Endothelial cell (in vitro differentiated cells): ENCODE data around the gene MORC3. TPM values are rescaled to one million over a fixed set of nuclear protein-coding genes. Genes with fewer than 3 reads are reported as not detected.

ENCODE experiments used
- DNase-seq: peaks from one replicate; pipeline ENCODE4 v3.0.0; 2021; ENCODE audit warnings: low spot score
- H3K27ac Mint-ChIP-seq: one replicate; pipeline ENCODE4 v1.8.0; 2021; ENCODE audit warnings: mixed read lengths, inconsistent platforms; ENCODE audit not compliant: unreplicated experiment
- H3K27me3 Mint-ChIP-seq: one replicate; pipeline ENCODE4 v1.8.0; 2021; ENCODE audit warnings: mild to moderate bottlenecking, moderate library complexity, mixed read lengths, inconsistent platforms; ENCODE audit not compliant: unreplicated experiment
- H3K36me3 Mint-ChIP-seq: one replicate; pipeline ENCODE4 v1.8.0; 2021; ENCODE audit warnings: mild to moderate bottlenecking, low read depth, mixed read lengths, inconsistent platforms; ENCODE audit not compliant: unreplicated experiment
- H3K4me1 Mint-ChIP-seq: one replicate; pipeline ENCODE4 v1.8.0; 2021; ENCODE audit warnings: mild to moderate bottlenecking, mixed read lengths, inconsistent platforms; ENCODE audit not compliant: unreplicated experiment
- H3K4me3 Mint-ChIP-seq: one replicate; pipeline ENCODE4 v1.8.0; 2021; ENCODE audit warnings: mild to moderate bottlenecking, mixed read lengths, inconsistent platforms; ENCODE audit not compliant: unreplicated experiment
- H3K9me3 Mint-ChIP-seq: one replicate; pipeline ENCODE4 v1.8.0; 2021; ENCODE audit warnings: mixed read lengths, inconsistent platforms; ENCODE audit not compliant: unreplicated experiment
- total RNA-seq: library from RNA; stranded (reverse); fragmentation: NEBNext Ultra II Directional; extraction: Animal tissue kit (Norgen Biotek cat#: 25700); gene quantifications from one replicate; pipeline ENCODE4 v1.2.1, GENCODE V29; 2021; ENCODE audit not compliant: unreplicated experiment
- TF ChIP-seq, protein P1 (sequence below): fragments of 200-600 bp; sonication (generic); IDR thresholded peaks from one replicate; pipeline ENCODE4 v1.5.0; 2021; ENCODE audit warnings: antibody characterized with exemption; ENCODE audit not compliant: unreplicated experiment

MORC3 gene
- total RNA-seq, 1 donor from 2014 or later = 43.0 TPM

DNA sequence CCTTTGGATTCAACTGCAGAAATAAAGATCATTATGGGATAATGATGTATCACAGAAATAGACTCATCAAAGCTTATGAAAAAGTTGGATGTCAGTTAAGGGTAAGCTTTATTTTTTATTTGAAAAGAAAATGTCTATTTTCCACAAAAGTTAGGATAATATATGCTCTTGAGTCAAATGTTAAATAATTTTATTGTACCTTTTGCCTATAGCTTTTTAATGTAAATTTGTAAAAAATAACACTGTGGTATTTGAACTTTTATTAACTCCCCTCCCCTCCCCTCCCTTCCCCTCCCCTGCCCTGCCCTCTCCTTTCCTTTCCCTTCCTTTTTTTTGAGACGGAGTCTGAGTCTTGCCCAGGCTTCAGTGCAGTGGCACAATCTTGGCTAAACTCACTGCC is 24.9 kb downstream of the MORC3 start:
- no peaks in the 10 kb centered on the region for H3K9me3 Mint-ChIP-seq
- no peaks in the 10 kb centered on the region for H3K4me1 Mint-ChIP-seq
- no peak overlapping the region for H3K4me3 Mint-ChIP-seq
- peaks cover 19% of the 10 kb centered on the region for H3K36me3 Mint-ChIP-seq
- no peak overlapping the region for H3K27ac Mint-ChIP-seq
- TF ChIP-seq, protein P1, sequence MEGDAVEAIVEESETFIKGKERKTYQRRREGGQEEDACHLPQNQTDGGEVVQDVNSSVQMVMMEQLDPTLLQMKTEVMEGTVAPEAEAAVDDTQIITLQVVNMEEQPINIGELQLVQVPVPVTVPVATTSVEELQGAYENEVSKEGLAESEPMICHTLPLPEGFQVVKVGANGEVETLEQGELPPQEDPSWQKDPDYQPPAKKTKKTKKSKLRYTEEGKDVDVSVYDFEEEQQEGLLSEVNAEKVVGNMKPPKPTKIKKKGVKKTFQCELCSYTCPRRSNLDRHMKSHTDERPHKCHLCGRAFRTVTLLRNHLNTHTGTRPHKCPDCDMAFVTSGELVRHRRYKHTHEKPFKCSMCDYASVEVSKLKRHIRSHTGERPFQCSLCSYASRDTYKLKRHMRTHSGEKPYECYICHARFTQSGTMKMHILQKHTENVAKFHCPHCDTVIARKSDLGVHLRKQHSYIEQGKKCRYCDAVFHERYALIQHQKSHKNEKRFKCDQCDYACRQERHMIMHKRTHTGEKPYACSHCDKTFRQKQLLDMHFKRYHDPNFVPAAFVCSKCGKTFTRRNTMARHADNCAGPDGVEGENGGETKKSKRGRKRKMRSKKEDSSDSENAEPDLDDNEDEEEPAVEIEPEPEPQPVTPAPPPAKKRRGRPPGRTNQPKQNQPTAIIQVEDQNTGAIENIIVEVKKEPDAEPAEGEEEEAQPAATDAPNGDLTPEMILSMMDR = no peak
- no peaks in the 10 kb centered on the region for H3K27me3 Mint-ChIP-seq
- DNase-seq = no peak

DNA sequence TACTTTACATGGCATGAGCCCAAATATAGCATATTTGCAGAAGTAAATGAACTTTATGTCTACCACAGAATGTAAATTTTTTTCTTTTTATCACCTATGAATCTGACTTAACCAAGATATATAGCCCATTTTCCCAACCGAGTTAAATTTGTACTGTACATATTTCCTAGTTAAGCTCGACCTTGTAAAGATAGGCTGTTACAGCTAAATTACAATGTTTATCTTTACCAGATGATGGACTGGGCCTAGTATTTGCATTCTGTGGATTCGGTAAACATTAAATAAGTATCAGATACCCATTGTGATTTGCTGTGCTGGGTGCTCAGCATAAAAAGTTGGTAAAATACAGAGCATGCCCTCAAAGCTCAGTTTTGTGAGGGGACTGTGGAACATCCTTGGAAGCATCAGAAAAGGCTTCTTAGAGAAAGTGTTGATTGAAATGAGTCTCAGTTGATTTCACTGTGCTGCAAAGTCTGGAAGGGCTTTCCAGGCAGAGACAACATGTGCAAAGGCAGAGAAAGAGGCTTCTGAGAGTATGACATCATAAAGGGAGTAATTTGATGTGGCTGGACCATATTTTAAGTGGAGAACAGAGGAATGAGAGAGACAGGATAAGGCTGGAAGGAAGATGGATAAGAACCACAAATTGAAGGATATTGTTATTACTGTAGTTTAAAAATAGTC is 27.4 kb downstream of the MORC3 start:
- Mint-ChIP-seq H3K9me3 (no peaks in the 10 kb centered on the region), H3K27ac (no peak overlapping the region), H3K4me3 (no peak overlapping the region), H3K27me3 (no peaks in the 10 kb centered on the region), H3K4me1 (no peaks in the 10 kb centered on the region), H3K36me3 (peaks cover 30% of the 10 kb centered on the region)
- TF ChIP-seq, protein P1 = no peak
- no peak for DNase-seq

- Mint-ChIP-seq H3K27me3 (no peaks in the 10 kb centered on the region), H3K9me3 (no peaks in the 10 kb centered on the region), H3K4me3 (no peak overlapping the region), H3K27ac (no peak overlapping the region), H3K36me3 (peaks cover 33% of the 10 kb centered on the region), H3K4me1 (no peaks in the 10 kb centered on the region)
- no peak for DNase-seq
- TF ChIP-seq, protein P1 = no peak
Observed at GRCh38 chr21:36347962-36348328, 27.9 kb downstream of the MORC3 start.

DNA sequence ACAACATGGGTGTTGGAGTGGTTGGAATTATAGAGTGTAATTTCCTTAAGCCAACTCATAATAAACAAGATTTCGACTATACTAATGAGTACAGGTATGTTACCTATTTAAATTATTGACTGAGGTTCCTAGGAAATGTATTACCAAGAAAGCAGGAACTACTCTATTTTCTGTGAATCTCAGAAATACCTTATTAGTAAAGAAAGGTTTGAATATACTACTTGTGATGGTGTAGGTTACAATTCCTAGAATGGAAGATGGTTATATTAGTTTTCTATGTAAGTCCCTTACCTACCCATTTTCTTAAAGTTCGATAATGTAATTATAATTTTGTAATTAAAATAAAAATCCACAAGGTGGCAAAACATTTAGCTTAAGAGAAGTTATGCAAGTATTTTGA is 29.3 kb downstream of the MORC3 start:
- TF ChIP-seq, protein P1 = no peak
- no peak for DNase-seq
- H3K9me3 Mint-ChIP-seq = no peaks in the 10 kb centered on the region
- no peaks in the 10 kb centered on the region for H3K27me3 Mint-ChIP-seq
- H3K36me3 Mint-ChIP-seq = peaks cover 28% of the 10 kb centered on the region
- no peak overlapping the region for H3K27ac Mint-ChIP-seq
- no peak overlapping the region for H3K4me3 Mint-ChIP-seq
- no peaks in the 10 kb centered on the region for H3K4me1 Mint-ChIP-seq

GRCh38 chr21:36350282-36350910 is 30.4 kb downstream of the MORC3 start:
- H3K4me3 Mint-ChIP-seq = peak overlapping the region; percentile 18
- no peak for DNase-seq
- H3K27ac Mint-ChIP-seq = no peak overlapping the region
- H3K27me3 Mint-ChIP-seq = peaks cover under 1% of the 10 kb centered on the region
- H3K9me3 Mint-ChIP-seq = no peaks in the 10 kb centered on the region
- TF ChIP-seq, protein P1 = no peak
- peaks cover 23% of the 10 kb centered on the region for H3K36me3 Mint-ChIP-seq
- no peaks in the 10 kb centered on the region for H3K4me1 Mint-ChIP-seq
